Activated T-cell treated with anti-CD3 and anti-CD28 coated beads for 1 hour (primary cell): ENCODE results near the gene PCMTD2.

Experiments
- DNase-seq: peaks from one replicate; pipeline ENCODE4 v3.0.0-alpha.2; 2020; ENCODE audit warnings: low read depth

The PCMTD2 gene

DNA sequence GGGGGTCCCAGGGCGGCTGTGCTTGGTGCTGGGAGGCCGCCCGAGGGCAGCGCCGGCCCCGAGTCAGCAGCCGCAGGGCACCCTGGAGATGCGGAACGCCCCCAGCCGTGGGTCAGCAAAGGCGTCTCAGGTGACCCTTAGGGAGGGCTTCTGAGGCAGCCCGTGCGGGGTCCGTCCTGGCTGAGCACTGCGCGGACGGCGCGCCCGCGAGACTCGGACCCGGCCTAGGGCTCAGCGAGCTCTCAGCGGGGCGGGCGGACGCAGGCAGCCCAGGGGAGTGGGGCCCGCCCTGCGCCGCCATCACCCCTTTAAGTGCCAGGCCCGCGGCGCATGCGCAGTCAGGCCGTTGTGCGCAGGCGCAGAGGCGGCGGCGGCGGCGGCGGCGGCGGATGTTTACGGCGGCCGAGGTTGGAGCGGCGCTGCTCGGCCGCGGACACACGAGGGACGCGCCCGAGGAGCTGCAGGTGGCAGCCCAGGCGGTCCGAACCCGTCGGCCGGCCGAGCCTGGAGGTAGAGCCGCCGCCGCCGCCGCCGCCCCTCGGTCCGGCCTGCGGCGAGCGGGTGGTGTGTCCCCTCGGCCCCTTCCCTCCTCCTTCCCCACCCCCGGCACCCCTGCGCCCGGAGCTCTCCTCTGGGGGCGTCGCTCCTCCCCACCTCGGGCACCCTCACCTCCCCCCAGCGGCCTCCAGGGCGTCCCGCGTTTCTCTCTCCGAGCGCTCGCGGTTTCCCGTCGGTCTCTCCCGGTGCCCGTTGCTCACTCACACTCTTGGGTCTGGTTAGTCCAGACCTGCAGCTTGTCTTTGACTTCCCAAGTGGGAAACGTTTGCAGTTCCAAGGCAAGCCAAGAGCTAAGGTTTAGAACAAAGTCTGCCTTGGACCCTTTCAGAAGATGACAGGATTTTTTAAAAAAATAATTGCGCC is at the start of gene PCMTD2:
Gene PCMTD2, plus strand, starts transcription at position 388 of the 921 bp plus-strand sequence. CDS start 4,218 bp downstream, outside the sequence.
- peak; percentile 84 for DNase-seq

DNA sequence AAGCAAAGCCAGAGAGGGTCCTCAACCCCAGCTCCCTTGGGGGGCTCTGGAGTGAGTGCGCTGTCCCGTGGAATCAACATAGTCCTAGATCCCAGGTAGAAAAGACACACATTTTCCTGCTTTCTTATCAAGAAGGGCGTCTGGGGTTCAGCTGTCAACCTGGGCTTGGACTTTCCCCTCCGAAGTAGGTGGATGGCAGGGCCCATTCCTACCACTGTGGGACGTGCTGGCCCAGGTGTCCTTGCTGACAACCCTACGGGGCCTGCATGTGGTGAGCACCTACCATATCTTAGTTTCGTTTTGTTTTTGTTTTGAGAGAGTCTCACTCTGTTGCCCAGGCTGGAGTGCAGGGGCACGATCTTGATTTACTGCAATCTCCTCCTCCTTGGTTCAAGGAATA is 48.9 kb upstream of the PCMTD2 start:
- no peak for DNase-seq

DNA sequence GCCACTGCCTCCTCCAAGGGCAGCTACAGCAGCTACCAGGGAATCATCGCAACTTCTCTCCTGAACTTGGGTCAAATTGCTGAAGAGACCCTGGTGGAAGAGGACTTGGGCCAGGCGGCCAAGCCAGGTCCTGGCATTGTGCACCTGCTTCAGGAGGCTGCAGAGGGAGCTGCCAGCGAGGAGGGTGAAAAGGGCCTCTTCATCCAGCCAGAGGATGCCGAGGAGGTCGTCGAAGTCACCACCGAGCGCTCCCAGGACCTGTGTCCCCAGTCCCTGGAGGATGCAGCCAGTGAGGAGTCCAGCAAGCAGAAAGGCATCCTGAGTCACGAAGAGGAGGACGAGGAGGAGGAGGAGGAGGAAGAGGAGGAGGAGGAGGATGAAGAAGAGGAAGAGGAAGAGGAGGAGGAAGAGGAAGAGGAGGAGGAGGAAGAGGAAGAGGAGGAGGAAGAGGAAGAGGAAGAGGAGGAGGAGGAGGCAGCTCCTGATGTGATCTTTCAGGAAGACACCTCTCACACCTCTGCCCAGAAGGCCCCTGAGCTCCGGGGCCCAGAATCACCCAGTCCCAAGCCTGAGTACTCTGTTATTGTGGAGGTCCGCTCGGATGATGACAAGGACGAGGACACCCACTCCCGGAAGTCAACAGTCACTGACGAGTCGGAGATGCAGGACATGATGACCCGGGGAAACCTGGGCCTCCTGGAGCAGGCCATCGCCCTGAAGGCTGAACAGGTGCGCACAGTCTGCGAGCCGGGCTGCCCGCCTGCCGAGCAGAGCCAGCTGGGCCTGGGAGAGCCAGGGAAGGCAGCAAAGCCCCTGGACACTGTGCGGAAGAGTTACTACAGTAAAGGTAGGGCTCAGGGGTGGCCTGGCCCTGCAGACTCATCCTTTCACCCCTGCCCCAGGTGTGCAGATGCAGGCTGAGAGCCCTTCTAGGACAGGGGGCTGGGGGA is 47.6 kb upstream of the PCMTD2 start:
- no peak for DNase-seq

DNA sequence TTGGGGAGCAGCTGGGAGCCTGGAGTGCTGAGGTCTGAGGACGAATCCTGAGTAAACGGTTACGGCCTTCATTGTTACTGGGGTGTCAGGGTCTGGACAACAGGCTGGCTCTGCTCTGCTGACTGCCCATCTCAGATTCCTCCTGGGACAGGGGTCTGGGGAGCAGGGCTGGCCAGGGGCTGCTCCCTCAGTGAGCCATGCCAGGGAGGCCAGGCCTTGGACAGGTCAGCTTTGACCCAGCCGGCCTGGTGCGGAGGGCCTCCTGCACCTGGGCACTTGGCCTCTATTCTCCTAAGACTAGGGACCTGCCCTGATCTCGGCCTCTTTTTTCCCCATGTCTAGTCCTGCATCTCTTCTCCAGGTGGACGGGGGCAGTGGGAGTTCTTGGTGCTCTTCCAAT is 46.4 kb upstream of the PCMTD2 start:
- DNase-seq: no peak

DNA sequence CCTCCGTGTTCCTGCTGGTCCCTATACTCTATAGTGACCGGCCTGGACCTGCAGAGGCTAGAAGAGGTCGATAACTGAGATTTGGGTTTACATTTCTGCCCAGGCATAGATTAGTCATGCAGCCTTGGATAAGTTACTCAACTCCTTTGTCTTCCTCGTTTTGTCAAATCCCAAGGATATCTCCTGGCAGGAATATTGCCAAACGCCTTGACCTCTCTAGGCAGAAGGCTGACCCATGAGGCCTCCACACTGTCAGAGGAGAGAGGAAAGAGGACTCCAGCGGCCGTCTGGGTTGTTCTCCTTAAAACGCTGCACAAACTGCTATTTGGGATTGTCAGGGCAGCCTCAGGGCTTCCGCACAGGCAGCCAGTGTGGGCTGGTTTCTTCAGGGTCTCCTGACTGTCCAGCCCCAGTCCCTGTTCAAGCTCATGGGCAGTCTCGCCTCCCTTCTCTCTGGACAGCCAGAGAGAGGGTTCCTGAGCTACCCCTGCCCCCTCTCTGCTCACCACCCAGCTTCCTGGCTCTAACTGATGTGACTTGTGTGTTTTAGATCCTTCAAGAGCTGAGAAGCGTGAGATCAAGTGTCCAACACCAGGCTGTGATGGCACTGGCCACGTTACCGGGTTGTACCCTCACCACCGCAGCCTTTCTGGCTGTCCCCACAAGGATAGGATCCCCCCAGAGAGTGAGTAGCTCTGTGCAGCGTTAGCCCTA is 44.7 kb upstream of the PCMTD2 start:
- no peak for DNase-seq

DNA sequence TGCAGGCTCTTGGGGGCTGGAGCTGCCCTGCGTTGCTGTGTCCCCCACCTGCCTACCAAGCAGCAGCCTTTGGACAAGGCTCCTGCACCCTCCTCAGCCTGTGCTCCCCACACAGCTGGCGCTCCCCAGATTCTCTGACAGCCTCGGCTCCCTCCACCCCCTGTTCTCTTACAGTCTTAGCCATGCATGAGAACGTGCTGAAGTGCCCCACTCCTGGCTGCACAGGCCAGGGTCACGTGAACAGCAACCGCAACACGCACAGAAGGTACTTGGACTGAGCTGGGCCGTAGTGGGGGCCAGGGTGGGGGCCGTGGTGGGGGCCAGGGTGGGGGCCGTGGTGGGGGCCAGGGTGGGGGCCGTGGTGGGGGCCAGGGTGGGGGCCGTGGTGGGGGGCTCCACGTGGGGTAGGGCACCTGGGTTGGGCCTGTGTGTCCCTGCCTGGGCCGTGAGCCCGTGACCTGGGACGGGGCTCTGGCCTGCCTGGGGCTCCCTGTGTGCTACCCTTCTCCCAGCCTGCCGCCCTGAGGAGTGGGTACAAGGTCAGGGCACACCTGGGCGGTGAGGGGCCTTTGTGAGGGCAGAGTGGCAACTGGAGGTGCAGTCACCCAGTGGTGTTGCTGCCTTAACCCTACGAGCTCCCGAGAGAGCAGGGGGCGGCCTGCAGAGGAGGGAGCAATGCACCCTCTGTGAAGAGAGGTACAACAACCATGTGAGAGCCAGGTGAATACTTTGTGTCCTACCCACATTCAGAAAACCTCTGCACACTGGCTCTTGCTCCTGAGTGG is 43.5 kb upstream of the PCMTD2 start:
- no peak for DNase-seq

DNA sequence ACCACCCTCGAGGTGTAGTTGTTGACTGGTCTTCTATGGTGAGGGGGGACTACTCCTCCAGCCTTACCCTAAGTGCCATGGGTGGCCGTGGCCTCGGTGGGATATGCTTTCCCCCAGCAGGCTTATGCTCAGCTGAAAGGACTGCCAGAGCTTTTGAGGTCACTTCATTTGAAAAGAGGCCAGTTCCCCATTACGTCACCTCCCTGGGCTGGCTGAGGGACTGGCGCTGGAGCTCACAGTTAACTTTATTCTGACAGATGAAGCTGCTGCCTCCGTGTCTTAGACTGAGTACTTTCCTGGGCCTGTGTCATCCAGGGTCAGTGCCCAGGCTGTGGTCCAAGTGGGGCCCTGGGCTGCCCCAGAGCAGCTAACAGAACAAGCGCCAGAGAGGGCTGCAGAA is 42.8 kb upstream of the PCMTD2 start:
- DNase-seq: no peak

DNA sequence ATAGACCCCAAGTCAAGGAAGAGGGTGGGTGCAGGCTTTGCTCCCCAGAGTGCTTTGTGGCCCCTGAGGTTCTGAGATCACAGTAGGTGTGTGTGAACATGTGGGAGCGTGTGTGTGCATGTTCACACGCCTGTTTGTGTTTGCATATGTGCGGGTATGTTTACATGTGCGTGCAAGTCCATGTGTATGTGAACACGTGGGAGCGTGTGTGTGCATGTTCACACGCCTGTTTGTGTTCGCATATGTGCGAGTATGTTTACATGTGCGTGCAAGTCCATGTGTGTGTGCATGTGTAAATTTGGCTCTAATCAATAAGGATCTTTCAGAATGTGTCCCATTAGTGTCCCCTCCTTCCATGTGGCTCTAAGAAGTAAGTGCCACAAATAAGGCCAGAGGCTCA is 41.4 kb upstream of the PCMTD2 start:
- DNase-seq: no peak

DNA sequence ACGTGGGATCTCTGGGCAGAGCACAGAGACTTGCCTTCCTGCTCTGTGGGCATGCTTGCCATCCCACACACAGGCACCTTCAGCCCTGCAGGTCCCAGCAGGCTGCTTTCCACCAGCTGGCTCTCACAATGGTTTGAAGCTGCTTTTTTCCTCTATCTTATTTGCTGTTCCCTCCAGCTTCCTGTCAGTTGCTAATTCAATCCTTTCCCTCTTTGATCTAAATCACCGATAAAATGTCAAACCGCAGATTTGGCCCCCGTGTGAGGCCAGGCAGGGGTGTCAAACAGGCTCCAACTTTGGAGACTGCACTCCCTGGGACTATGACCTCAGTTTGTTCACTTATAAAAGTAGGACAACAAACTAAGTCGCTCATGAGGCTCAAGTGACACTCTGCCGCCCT is 40.6 kb upstream of the PCMTD2 start:
- no peak for DNase-seq

DNA sequence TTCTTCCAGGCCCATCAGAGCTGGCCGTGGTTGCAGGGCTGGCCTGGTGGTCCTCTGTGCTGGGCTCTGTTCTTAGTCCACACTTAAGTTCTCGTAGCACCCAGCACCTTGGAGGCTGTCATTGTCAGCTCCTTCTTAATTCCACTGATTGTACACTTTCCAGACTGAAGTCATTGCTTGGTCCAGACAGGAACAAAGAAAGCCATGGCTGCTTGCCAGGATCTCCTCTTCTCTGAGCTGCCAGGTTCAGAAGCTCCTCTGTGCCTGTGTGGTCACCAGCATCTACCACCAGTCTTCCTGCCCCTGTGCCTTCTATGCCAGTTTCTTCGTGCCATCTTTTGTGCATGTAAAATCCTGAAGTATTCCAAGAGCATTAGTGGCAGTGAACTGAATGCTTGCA is 39.5 kb upstream of the PCMTD2 start:
- no peak for DNase-seq

DNA sequence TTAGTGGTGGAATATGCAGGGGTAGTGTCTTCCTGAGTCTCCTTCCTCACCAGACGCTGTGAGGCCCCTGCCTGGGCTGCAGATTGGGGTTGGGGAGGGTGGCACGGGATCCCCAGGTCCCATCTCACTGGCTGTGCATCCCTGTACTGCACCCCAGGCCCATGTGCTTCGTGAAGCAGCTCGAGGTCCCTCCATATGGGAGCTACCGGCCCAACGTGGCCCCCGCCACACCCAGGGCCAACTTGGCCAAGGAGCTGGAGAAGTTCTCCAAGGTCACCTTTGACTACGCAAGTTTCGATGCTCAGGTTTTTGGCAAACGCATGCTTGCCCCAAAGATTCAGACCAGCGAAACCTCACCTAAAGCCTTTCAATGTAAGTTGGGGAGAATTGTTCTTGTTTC is 38.6 kb upstream of the PCMTD2 start:
- no peak for DNase-seq

DNA sequence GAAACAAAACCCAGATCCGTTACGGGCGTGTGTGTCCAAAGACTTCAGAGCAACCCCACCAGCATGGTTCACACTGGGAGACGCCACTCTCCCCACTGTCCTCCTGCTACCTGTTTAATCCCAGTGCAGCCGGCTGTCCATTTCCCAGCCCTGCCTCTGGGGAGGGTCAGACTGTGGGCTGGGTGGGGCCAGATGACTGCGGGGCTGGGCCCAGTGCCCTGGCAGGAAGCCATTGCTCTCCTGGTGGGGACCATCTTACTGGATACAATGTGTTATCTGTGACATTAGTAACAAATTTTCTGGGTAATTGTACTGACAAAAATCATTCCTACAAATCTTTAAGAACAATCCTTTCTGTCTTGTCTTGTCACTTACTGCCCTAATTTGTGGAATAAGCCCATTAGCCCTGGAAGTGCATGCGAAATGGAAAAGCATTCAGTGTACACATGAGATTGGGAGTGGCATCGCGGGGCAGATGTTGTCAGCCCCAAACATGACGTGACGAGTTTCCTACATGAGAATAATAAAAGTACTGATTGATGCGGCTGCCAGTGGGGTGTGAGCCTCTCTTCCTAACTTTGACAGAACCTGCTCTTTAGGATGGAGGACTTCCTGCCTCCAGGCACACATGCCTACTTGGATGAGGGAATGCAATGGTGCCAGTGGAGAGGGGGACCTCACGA is 37.9 kb upstream of the PCMTD2 start:
- no peak for DNase-seq

DNA sequence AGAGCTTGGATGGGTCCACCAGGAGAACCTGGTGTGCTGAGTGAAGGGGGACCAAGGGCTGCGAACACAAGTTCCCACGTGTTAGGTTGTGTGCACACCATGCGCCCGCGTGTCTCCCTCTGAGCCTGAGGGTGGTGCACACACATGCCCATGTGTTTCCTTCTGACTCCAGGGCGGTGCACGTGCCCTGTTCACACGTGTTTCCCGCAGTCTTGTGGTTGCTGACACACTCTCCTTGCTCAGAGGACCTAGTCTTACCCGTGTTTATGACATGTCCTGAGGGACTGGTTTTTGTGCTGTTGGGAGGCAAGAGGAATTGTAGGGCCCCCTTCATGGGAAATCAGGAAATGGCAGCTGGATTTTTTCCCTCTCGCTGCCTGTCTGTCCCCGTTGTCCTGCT is 36.3 kb upstream of the PCMTD2 start:
- DNase-seq: no peak

DNA sequence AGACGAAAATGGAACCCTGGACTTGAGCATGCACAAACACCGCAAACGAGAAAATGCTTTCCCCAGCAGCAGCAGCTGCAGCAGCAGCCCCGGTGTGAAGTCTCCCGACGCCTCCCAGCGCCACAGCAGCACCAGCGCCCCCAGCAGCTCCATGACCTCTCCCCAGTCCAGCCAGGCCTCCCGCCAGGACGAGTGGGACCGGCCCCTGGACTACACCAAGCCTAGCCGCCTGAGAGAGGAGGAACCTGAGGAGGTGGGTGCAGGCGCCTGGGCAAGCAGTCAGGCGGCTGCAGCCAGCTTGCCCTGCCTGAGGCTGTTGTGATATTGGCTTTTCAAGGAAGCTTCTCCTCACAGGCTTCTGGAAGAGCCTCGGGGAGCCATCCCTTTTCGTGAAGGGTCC is 35.8 kb upstream of the PCMTD2 start:
- DNase-seq: no peak

DNA sequence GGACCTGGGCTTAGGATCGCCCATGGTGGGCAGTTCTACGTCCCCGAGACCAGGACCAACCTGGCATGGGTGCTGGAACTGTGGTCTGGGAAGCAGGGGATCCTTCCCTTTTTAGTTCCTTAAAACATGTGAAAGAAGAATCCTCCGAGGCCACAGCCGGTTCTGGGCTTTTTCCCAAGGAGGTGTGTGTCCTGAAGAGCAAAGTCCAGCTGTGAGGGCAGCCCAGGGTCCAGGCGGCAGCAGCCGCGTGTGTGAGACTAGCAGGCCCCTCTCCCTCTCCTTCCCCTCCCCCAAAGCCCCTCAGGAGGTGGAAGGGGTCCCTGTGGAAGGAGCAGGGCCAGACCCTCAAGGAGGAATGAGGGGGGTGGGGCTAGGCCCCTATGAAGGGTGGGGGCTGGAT is 35.1 kb upstream of the PCMTD2 start:
- no peak for DNase-seq

DNA sequence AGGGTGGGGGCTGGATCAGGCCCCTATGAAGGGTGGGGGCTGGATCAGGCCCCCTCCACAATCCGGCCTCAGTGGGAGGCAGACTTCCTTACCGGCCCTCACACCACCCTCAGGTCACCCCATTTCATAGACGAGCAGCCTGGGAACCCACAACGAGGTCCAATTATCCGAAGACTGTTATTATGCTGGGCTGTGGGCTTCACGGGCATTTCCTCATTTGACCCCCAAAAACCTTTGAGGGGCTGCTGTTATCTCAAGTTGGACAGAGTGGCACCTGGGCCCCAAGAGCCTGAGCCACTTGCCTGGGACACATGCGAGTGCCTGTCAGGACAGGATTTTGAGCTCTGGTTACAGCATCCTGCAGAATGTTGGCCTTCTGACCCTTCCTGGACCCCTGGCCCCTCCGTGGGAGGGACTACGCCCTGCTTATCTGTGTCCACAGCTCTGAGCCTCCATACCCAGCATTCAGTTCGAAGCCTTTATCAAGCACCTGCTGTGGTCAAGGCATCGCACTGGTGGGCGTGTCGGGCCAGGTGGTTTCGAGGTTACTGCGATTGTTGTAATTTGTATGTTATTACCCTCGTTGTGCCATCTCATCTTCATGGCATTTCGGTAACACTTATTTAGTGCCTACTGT is 34.5 kb upstream of the PCMTD2 start:
- no peak for DNase-seq

DNA sequence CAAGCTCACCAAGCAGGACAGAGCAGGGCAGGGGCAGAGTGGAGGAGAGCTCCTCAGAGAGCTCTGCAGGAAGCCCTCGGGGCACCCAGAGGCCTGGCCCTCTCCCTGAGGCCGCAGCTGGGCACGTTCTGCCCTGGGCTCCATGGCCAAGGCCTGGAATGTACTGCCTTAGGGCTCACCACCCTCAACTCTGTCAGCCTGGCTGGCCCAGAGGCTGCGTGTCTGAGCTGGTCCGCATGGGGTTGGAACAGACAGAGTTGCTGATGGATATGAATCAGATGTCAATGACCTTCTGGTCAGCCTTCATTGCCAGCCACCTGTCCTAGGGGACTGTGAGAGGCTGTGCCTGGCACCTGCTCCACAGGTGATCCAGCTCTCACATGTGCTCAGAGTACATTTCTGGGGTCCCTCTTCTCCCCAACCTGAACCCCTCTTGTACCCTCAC is 33.2 kb upstream of the PCMTD2 start:
- DNase-seq: no peak

DNA sequence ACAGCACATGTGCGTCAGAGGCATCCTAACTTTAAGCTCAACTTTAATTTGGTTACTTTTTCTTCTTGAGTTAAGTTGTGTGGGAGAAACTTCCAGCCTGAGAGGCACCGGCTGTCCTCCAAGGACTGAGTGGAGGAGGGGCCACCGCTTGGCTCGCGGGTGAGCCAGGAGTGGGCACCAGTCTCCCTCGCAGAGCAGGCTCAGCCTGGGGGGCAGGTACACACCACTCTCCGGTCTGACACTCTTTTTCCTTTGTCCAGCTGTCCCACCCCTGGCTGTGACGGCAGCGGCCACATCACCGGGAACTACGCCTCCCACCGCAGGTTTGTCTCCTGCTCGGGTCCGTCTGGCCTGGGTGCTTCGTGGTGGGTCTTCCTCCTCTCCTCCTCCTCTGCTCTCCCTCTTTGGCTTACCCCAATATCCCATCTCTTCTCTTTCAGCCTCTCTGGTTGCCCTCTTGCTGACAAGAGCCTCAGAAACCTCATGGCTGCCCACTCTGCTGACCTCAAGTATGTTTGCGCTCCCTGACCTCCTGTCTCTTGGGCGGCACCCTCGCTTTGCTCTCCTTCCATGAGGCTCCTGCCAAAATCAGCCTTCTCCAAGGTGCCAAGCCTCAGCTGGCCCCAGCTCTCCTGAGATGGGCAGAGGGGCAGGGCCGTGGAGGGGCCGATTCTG is 32.6 kb upstream of the PCMTD2 start:
- DNase-seq: no peak

DNA sequence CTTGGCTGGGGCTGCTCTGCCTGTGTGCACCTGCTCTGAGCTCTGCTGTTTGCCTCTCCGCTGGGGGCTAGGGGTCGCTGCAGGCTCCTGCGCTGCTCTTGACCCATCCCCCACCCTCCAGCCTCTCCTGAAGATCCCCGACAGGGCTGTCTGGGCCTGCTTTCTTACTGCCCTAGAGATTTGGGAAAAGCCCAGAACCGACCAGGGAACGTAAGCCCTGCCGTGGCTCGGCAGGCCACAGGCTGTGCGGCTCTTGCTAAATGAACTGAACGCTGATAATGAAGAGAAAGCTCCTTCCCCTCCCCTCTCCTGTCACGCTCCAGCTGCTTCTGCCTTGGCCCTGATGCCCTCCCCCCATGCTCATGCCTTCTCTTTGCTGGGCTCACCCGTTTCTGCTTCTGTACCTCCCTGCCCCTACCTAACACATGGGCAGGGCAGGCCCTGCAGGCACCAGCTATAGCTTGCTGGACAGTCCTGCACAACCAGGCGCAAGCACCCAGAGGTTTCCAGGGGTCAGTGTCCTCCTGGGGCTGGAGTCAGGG is 32.0 kb upstream of the PCMTD2 start:
- no peak for DNase-seq
